Inflammatory macrophage treated with lipopolysaccharide for 1 hour (primary cell): ENCODE measurements around the gene ZBTB4.
"Not testable (repeated sequence)": the region's sequence is repeated elsewhere in the genome, so short reads cannot be mapped to it uniquely, and the experiment has no call there.

Source experiments
- DNase-seq, 2 donors: peaks; one replicate each; pipeline ENCODE4 v3.0.0-alpha.2; 2020 to 2022

The ZBTB4 gene

GRCh38 chr17:7493941-7494340, 14.5 kb upstream of the ZBTB4 start:
- DNase-seq: no peak

- DNase-seq: no peak
Measured at GRCh38 chr17:7491583-7491982, 12.2 kb upstream of the ZBTB4 start.

- no peak for DNase-seq
Measured at GRCh38 chr17:7490144-7490543, 10.7 kb upstream of the ZBTB4 start.

GRCh38 chr17:7486181-7486580, 6.8 kb upstream of the ZBTB4 start:
- DNase-seq: no peak

- DNase-seq: no peak
Measured at GRCh38 chr17:7484919-7485377, 5.5 kb upstream of the ZBTB4 start.

- DNase-seq: peak; percentile 93 to 99
Measured at GRCh38 chr17:7484067-7484918, 4.9 kb upstream of the ZBTB4 start, which contains the start of gene POLR2A. Gene POLR2A (plus strand): TSS chr17:7484366.

GRCh38 chr17:7483255-7484066, 4.0 kb upstream of the ZBTB4 start:
- peak; percentile 82 to 92 for DNase-seq

GRCh38 chr17:7482742-7483088, 3.3 kb upstream of the ZBTB4 start:
- DNase-seq: not testable (repeated sequence)

GRCh38 chr17:7481842-7482741, 2.7 kb upstream of the ZBTB4 start:
- DNase-seq: not testable (repeated sequence)

- DNase-seq: not testable (repeated sequence)
Measured at GRCh38 chr17:7481275-7481674, 1.8 kb upstream of the ZBTB4 start, which contains the start of gene SLC35G6. Gene SLC35G6 (plus strand): TSS chr17:7481446. CDS start chr17:7481517, 71 bp downstream.

GRCh38 chr17:7480089-7480384, 606 bp upstream of the ZBTB4 start:
- no peak for DNase-seq

- DNase-seq: no peak
Measured at GRCh38 chr17:7478276-7479212, 887 bp downstream of the ZBTB4 start.

- no peak for DNase-seq
Measured at GRCh38 chr17:7477392-7478275, 1.8 kb downstream of the ZBTB4 start.

GRCh38 chr17:7476951-7477350, 2.5 kb downstream of the ZBTB4 start:
- DNase-seq: no peak

GRCh38 chr17:7476494-7476893, 2.9 kb downstream of the ZBTB4 start:
- no peak for DNase-seq

GRCh38 chr17:7475764-7476422, 3.5 kb downstream of the ZBTB4 start:
- DNase-seq: peak; percentile 51 to 65

- DNase-seq: not testable (repeated sequence)
Measured at GRCh38 chr17:7474767-7475166, 4.7 kb downstream of the ZBTB4 start.

- DNase-seq: no peak
Measured at GRCh38 chr17:7471729-7472128, 7.7 kb downstream of the ZBTB4 start.

- DNase-seq: not testable (repeated sequence)
Measured at GRCh38 chr17:7470457-7470973, 8.9 kb downstream of the ZBTB4 start.

GRCh38 chr17:7469843-7470242, 9.6 kb downstream of the ZBTB4 start:
- not testable (repeated sequence) for DNase-seq
